ENCODE data around the gene HCN2. TPM values are rescaled to one million over a fixed set of nuclear protein-coding genes. Genes with fewer than 3 reads are reported as not detected.

HCN2 gene
- total and polyA plus RNA-seq, 2 of the 8 experiments (the other 6 are each of a cell fraction or from before 2014, with no cell fraction given) = 1.0 to 4.0 TPM

- no peak for TF ChIP-seq BACH1 (IDR thresholded peaks at IDR 0.05; ENCODE audit: low read length)
- TF ChIP-seq CHD1 (IDR thresholded peaks at IDR 0.05; ENCODE audit: low read depth, low read length) = no peak
- TF ChIP-seq CHD2 (IDR thresholded peaks at IDR 0.05; ENCODE audit: low read length) = no peak
- TF ChIP-seq TCF12 (IDR thresholded peaks at IDR 0.05; ENCODE audit: low read depth, low read length) = no peak
- no peak for TF ChIP-seq SRF (IDR thresholded peaks at IDR 0.05; ENCODE audit: low read depth, low read length)
These were observed 56.5 kb downstream of the HCN2 start (continued) for GRCh38 chr19:645912-646778.
